Uterus (tissue), 2 donors: Measurements from ENCODE around the gene C12orf76.
A peak's percentile ranks its signal among the peaks of the same experiment; 100 is the strongest.

Experiments
- CTCF ChIP-seq, 4 experiments: fragments of 200-600 bp in 2 of 4; fragments of 450-650 bp in 2 of 4; sonication (generic) in 2 of 4; IDR thresholded peaks; one replicate each; pipeline ENCODE4 v1.5.1; 2016 to 2019; ENCODE audit warnings: antibody characterized with exemption in 4 of 4, mild to moderate bottlenecking in 2 of 4, moderate library complexity in 1 of 4
- POLR2A ChIP-seq, 2 donors: fragments of 450-650 bp; IDR thresholded peaks; one replicate each; pipeline ENCODE4 v1.6.1; 2016; ENCODE audit warnings: antibody characterized with exemption in 2 of 2, mild to moderate bottlenecking in 1 of 2, moderate library complexity in 1 of 2

DNA sequence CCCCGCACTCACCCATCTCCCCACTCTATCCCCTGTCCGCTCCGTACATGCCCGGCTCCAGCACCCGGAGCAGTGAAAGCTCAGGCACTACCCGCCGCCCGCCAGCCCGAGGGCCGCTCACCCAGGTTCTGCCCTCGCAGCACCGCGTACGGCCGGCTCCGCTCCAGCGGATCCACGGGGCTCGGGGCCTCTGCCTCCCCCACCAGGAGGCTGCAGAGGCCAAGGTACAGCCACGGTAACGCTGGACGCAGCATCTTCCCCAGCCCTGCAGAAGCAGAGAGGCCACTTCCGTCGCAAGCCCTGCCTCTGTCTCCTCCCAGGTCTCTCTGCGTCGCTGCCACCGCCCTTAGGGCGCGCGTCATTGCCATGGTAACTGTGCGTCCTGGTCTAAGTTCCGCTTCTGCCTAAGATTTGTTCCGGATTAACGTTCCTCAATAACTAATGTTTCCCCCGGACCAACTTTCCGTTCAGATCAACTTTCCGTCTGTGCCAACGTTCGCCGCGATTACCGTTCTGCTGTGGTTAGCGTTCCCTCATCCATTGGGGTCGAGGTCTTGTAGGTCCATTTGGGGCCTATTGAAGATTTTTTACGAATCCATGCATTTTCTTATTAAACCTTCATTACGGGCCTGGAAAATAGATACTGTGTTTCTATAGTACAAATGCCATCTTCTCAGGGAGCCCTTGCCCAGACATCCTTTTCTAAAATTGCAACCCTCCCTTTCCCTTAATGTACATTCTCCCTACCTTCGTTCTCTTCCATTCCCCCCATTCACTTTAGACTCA lies at the start of gene C12orf76:
- TF ChIP-seq CTCF (IDR thresholded peaks at IDR 0.05) (no peak), POLR2A (IDR thresholded peaks at IDR 0.05) (peak in 1 of 2 donors; percentile 53)
